ENCODE results near the gene APH1B. TPM values are rescaled to one million over a fixed set of nuclear protein-coding genes. Genes with fewer than 3 reads are reported as not detected.
"Not testable (repeated sequence)": the region's sequence is repeated elsewhere in the genome, so short reads cannot be mapped to it uniquely, and the experiment has no call there.

APH1B gene
- total RNA-seq, 1 donor from 2014 or later, result 17.8 TPM

- DNase-seq (ENCODE audit: extremely low read depth, low read depth, low spot score), result no peak
Observed at GRCh38 chr15:63294359-63294758, 17.0 kb downstream of the APH1B start.

GRCh38 chr15:63295341-63295740 is 17.9 kb downstream of the APH1B start:
- no peak for DNase-seq (ENCODE audit: extremely low read depth, low read depth, low spot score)

DNA sequence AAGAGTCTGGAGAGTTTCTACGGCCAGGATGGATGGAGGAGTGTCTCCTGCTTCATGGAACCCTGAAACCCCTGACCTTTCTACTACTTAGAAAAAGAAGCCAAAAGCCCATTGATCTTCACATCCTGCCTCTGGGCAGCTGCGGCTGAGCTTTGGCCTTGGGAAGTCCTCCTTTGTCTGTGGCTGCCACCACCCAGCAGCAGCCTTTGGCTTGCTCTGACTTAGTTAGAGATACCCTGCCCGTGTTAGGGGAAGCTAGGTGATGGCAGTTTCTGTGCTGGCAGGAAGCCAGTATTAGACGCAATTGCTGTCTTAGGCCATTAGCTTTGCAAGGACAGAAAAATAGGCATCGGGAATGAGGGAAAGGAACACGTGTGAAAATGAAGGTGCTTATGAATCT is 18.8 kb downstream of the APH1B start:
- no peak for DNase-seq (ENCODE audit: extremely low read depth, low read depth, low spot score)

GRCh38 chr15:63299943-63300575 is 22.7 kb downstream of the APH1B start:
- DNase-seq (ENCODE audit: extremely low read depth, low read depth, low spot score), result no peak

- no peak for DNase-seq (ENCODE audit: extremely low read depth, low read depth, low spot score)
Observed at GRCh38 chr15:63301088-63301487, 23.7 kb downstream of the APH1B start.

DNA sequence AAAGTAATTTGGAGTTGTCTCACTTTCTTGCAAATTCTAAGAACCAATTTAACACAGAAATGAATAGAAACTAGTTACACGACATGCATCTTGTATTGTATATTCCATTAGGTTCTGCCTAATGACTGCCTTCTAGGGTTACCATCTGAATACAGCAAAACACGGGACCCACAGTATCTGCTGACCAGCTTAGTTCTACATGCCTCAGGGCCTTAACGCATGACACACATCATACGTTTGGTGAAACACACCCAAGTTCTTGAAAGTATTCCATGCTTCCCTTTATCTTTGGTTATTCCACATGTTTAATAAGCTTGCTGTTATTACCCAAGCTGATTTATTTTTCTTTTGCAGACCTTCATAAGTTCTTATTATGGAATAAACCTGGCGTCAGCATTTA is 27.9 kb downstream of the APH1B start:
- no peak for DNase-seq (ENCODE audit: extremely low read depth, low read depth, low spot score)

GRCh38 chr15:63306492-63307073 is 29.2 kb downstream of the APH1B start:
- DNase-seq (ENCODE audit: extremely low read depth, low read depth, low spot score), result no peak

- DNase-seq (ENCODE audit: extremely low read depth, low read depth, low spot score), result no peak
Observed at GRCh38 chr15:63308491-63308890, 31.1 kb downstream of the APH1B start.

GRCh38 chr15:63308947-63309346 is 31.5 kb downstream of the APH1B start:
- DNase-seq (ENCODE audit: extremely low read depth, low read depth, low spot score), result no peak

DNA sequence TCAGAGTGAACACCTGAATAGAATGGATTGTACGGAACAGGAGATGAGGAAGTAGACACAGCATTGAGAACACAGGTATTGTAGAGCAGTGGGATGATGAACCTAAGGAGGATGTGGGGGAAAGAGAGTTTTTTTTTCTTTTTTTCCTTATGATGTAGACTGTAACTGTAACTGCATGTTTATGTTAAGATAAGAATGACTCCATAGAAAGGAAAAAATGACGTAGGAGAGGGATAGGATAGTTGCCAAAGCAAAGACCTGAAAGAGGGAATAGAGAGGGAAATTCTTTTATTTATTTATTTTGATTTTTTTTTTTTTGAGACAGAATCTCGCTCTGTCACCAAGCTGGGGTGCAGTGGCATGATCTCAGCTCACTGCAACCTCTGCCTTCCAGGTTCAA is 33.2 kb downstream of the APH1B start:
- no peak for DNase-seq (ENCODE audit: extremely low read depth, low read depth, low spot score)

DNA sequence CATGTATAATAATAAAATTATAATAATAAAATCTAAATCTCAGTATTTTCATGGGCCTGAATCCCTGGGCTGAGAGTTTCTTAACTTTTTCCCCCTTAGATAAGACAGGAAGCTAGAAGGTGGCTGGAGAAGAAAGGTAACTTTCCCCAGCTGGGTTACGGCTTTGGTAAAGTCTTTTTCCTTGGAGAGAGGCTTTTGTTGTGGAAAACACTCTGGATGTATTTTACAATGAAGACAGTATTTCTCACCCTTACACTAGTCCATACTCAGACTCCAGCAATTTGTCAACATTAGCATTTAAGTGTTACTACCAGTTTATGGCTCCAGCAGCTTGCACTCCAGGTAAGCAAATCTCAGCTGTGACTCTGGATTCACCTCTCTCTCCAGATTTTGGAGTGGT is 34.9 kb downstream of the APH1B start:
- no peak for DNase-seq (ENCODE audit: extremely low read depth, low read depth, low spot score)

DNA sequence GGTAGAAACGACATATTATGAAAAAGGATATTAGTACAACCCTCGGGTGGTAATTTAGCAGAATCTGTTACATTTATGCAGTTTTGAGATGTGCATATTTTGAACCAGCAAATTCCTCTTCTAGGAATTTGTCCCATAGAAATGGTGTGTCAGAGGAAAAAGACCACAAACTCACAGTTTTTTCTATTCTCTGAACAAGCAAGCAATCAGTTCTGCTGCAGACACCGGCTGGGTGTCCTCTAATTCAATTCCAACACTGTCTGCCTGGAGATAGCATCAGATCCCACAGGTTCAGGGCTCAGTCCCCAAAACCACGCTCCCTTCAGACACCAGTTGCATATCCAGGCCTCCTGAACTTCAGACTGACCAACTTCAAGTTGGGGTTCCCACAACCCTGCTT is 36.4 kb downstream of the APH1B start:
- no peak for DNase-seq (ENCODE audit: extremely low read depth, low read depth, low spot score)

GRCh38 chr15:63314409-63314808 is 37.0 kb downstream of the APH1B start:
- no peak for DNase-seq (ENCODE audit: extremely low read depth, low read depth, low spot score)

DNA sequence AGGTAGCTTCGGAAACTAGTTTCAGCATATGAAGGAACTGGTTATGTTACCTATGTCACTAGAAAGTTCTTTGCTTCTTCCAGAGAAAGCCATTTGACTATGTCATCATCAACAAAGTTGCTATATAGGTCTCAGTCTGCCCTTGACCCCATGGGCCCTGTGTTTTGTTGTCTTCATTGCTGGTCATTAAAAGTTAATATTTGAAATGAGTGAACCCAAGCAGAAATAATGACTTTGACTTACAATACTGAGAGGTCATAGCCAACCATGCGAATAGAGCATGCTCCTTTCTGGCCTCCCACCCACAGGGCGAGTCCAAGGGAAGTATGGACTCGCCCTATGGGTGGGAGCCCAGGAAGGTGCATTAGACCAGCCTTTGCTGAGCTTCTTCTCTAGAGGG is 40.9 kb downstream of the APH1B start:
- DNase-seq (ENCODE audit: extremely low read depth, low read depth, low spot score), result no peak

DNA sequence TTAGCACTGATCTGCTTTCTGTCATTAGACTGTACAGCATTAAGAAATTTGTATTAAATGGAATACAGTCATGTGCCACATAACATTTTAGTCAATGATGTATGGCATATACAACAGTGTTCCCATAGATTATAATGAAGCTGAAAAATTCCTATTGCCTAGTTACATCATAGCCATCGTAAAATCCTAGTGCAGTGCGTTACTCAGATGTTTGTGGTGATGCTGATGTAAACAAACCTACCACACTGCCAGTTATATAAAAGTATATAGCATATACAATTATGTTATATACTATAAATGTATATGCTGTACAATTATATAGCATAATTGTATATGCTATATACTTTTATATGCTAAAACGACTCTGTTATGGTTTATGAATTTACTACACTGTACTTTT is 41.7 kb downstream of the APH1B start:
- DNase-seq (ENCODE audit: extremely low read depth, low read depth, low spot score), result no peak

- DNase-seq (ENCODE audit: extremely low read depth, low read depth, low spot score), result not testable (repeated sequence)
Observed at GRCh38 chr15:63320446-63320845, 43.0 kb downstream of the APH1B start.

GRCh38 chr15:63320981-63321380 is 43.6 kb downstream of the APH1B start:
- not testable (repeated sequence) for DNase-seq (ENCODE audit: extremely low read depth, low read depth, low spot score)

- DNase-seq (ENCODE audit: extremely low read depth, low read depth, low spot score), result no peak
Observed at GRCh38 chr15:63321462-63321861, 44.1 kb downstream of the APH1B start.

DNA sequence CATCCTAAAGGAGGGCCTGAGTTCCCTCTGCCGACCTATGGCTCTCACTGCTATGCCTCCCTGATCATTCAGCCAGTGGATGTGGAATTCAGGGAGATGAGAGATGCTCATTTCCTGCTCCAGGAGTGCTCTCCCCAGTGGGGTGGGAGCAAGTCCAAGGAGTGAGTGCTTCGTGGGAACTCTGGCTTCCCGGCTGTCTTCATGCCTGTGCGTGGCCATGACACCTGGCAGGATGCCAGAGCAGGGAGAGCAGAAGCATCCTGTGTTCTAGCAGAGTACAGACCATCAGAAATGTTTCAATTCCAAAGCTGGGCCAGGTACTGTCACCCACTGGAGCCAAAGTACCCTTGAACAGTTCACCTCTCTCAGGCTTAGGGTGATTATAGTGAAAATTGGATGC is 45.1 kb downstream of the APH1B start:
- DNase-seq (ENCODE audit: extremely low read depth, low read depth, low spot score), result no peak

DNA sequence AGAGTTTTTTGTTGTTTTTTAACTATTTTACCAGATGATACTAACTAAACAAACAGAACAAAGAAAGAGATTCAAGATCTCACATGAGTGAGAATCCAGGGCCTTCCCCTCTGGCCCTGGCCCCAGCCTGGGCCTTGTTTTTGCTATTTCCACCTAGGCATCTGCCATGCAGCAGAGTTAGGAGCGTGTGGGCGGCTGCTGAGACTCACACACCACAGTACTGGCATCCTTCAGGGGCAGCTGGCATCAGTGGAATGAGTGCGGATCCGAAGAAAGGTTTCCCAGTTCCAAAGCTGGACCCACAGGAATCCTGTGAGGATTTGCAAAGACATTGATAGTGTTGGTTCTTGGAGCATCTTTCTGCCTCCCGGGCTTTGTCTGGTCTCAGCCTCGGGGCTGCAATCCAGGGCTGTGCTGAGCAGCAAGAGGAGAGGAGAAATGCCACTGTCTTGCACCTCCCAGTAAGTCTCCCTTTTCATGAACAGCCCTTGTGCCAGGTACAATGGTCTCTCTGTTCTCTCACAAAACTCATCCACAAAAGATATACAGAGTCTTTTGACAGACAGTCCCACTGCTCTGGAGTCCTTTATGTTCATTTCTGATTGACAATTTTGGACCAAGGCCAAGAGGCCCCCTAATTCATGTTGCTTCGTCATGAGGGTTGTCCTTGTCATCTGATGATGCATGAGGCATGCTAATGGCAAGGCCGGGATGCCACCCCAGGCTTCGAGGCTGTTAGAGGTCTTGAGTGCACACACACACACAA is 46.6 kb downstream of the APH1B start:
- DNase-seq (ENCODE audit: extremely low read depth, low read depth, low spot score), result no peak

DNA sequence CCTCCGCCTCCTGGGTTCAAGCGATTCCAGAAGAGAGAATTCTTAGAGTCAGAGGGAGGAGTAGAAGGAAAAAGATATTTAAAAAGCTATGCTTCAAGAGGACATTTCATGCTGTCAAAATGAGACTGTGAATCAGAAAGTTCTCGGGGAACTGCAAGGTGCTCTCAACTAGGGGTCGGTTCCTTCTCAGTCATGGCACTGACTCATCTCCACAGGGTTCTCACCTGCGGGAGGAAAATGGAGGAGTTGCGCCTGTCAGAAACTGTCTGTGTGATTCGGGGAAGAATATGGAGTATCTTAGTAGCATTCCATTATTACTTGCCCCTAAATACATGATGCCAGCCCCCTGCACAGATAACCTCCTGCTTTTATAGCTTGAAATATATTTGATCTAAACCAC is 47.4 kb downstream of the APH1B start:
- no peak for DNase-seq (ENCODE audit: extremely low read depth, low read depth, low spot score)
